GM18870 (cell line): ENCODE measurements around the gene KRT1.

ENCODE experiments used
- ATAC-seq: cut with Tn5 transposase; IDR thresholded peaks from one replicate; pipeline ENCODE4 v1.9.1; 2021; ENCODE audit warnings: moderate library complexity; ENCODE audit not compliant: unreplicated experiment

Gene KRT1

GRCh38 chr12:52643233-52644077 is 36.8 kb downstream of the KRT1 start:
- no peak for ATAC-seq

GRCh38 chr12:52641468-52641867 is 38.7 kb downstream of the KRT1 start:
- ATAC-seq, result no peak

GRCh38 chr12:52637299-52637698 is 42.9 kb downstream of the KRT1 start:
- no peak for ATAC-seq

GRCh38 chr12:52636592-52637258 is 43.5 kb downstream of the KRT1 start:
- no peak for ATAC-seq

GRCh38 chr12:52636189-52636588 is 44.0 kb downstream of the KRT1 start:
- no peak for ATAC-seq

- ATAC-seq, result no peak
Observed at GRCh38 chr12:52634266-52635056, 45.7 kb downstream of the KRT1 start.

- no peak for ATAC-seq
Observed at GRCh38 chr12:52633383-52633782, 46.8 kb downstream of the KRT1 start.

GRCh38 chr12:52632656-52633055 is 47.6 kb downstream of the KRT1 start:
- ATAC-seq, result no peak

GRCh38 chr12:52631676-52632459 is 48.3 kb downstream of the KRT1 start:
- ATAC-seq, result no peak

GRCh38 chr12:52631264-52631663 is 48.9 kb downstream of the KRT1 start:
- no peak for ATAC-seq

GRCh38 chr12:52630599-52631200 is 49.5 kb downstream of the KRT1 start:
- no peak for ATAC-seq

GRCh38 chr12:52630008-52630500 is 50.2 kb downstream of the KRT1 start:
- no peak for ATAC-seq

GRCh38 chr12:52629281-52630007 is 50.8 kb downstream of the KRT1 start:
- no peak for ATAC-seq

- ATAC-seq, result no peak
Observed at GRCh38 chr12:52628841-52629240, 51.4 kb downstream of the KRT1 start.

GRCh38 chr12:52628111-52628507 is 52.1 kb downstream of the KRT1 start:
- no peak for ATAC-seq

GRCh38 chr12:52627395-52628110 is 52.7 kb downstream of the KRT1 start:
- ATAC-seq, result no peak
